K562 (cell line): ENCODE measurements around the gene ZCCHC17. TPM values are rescaled to one million over a fixed set of nuclear protein-coding genes. Genes with fewer than 3 reads are reported as not detected.

ENCODE experiments used
- ARHGAP35 ChIP-seq: fragments of 450-650 bp; IDR thresholded peaks from 2 replicates; pipeline ENCODE4 v1.6.1; 2018; ENCODE audit not compliant: partially characterized antibody
- HMGN3 ChIP-seq: IDR thresholded peaks from 2 replicates; pipeline ENCODE4 v1.6.1; 2011; ENCODE audit warnings: borderline replicate concordance, low read depth, mild to moderate bottlenecking, mixed read lengths, low read length; ENCODE audit not compliant: insufficient read length; ENCODE audit errors: extremely low read depth
- MEF2A ChIP-seq: IDR thresholded peaks from 2 replicates; pipeline ENCODE4 v1.6.1; 2011; ENCODE audit warnings: low read depth, mild to moderate bottlenecking, low read length, moderate library complexity; ENCODE audit not compliant: control insufficient read depth
- PHF8 ChIP-seq: fragments of 200-600 bp; sonication (generic); IDR thresholded peaks from 2 replicates; pipeline ENCODE4 v1.6.1; 2012; ENCODE audit warnings: mixed run types, mild to moderate bottlenecking, inconsistent platforms, low read length, moderate library complexity, borderline replicate concordance
- PTTG1 ChIP-seq: fragments of 450-650 bp; IDR thresholded peaks from 2 replicates; pipeline ENCODE4 v1.6.1; 2016; ENCODE audit warnings: low read depth, mild to moderate bottlenecking, missing genetic modification characterization, missing compliant biosample characterization
- RCOR1 ChIP-seq, 2 experiments: IDR thresholded peaks; 2 replicates each; pipeline ENCODE4 v1.6.1; 2012; ENCODE audit warnings: low read depth in 2 of 2, low read length in 2 of 2, borderline replicate concordance in 1 of 2, improper control_type of control experiment in 1 of 2
- RFX5 ChIP-seq: IDR thresholded peaks from 2 replicates; pipeline ENCODE4 v1.6.1; 2011; ENCODE audit warnings: low read depth, mild to moderate bottlenecking, improper control_type of control experiment, low read length
- SETDB1 ChIP-seq: IDR thresholded peaks from one replicate; pipeline ENCODE4 v1.6.1; 2012; ENCODE audit warnings: low read length, control low read depth, inconsistent platforms
- ZFX ChIP-seq: sonication (generic); formaldehyde crosslinking; IDR thresholded peaks from 2 replicates; pipeline ENCODE4 v1.8.0; 2022; ENCODE audit warnings: mild to moderate bottlenecking, missing genetic modification reagents, moderate library complexity
- ZKSCAN8 ChIP-seq: fragments of 200-800 bp; sonication (Bioruptor generic); IDR thresholded peaks from 2 replicates; pipeline ENCODE4 v1.6.1; 2016; ENCODE audit warnings: missing genetic modification characterization, missing compliant biosample characterization
- ZNF282 ChIP-seq: sonication (generic); formaldehyde crosslinking; IDR thresholded peaks from 2 replicates; pipeline ENCODE4 v1.8.1; 2023; ENCODE audit warnings: missing genetic modification reagents
- ZNF57 ChIP-seq: fragments of 450-650 bp; formaldehyde crosslinking; IDR thresholded peaks from 2 replicates; pipeline ENCODE4 v1.4.0; 2020; ENCODE audit warnings: mild to moderate bottlenecking, moderate library complexity
- ZNF785 ChIP-seq: fragments of 250-450 bp; sonication (Bioruptor Pico); IDR thresholded peaks from 2 replicates; pipeline ENCODE4 v1.4.0; 2020; ENCODE audit warnings: mild to moderate bottlenecking
- polyA plus RNA-seq, 8 experiments: library from polyadenylated mRNA; depleted of rRNA in 4 of 8; stranded (reverse) in 5 of 8; unstranded in 3 of 8; fragments of >200 nt; fragmentation: Nextera tagmentation in 2 of 8; fragmentation: Illumina TruSeq in 1 of 8; extraction: Ambion mirVana in 2 of 8; extraction: Trizol in 1 of 8; gene quantifications; 2 replicates each; pipeline versions ENCODE4 v1.2.1 to v1.2.3, GENCODE V29; 2011 to 2014; ENCODE audit warnings: inconsistent platforms in 1 of 8, missing spikeins in 1 of 8
- total RNA-seq, 7 experiments: library from RNA; depleted of rRNA in 6 of 7; stranded (reverse); fragments of >200 nt in 6 of 7; fragmentation: Illumina TruSeq in 2 of 7; extraction: Trizol in 2 of 7; gene quantifications; 2 replicates each; pipeline versions ENCODE4 v1.2.1 to v1.2.3, GENCODE V29; 2011 to 2021; ENCODE audit warnings: low replicate concordance in 1 of 7
- TF ChIP-seq, protein P1 (sequence below), 2 experiments: fragments of 250-450 bp in 1 of 2; fragments of 450-650 bp in 1 of 2; sonication (Bioruptor Pico) in 1 of 2; IDR thresholded peaks; 2 replicates each; pipeline versions ENCODE4 v1.6.1 to v1.8.0; 2016 to 2021; ENCODE audit warnings: mild to moderate bottlenecking in 2 of 2, moderate library complexity in 2 of 2, missing compliant biosample characterization in 1 of 2, missing genetic modification characterization in 1 of 2
- TF ChIP-seq, protein P2 (sequence below): fragments of 250-450 bp; sonication (Bioruptor Pico); IDR thresholded peaks from 2 replicates; pipeline ENCODE4 v1.6.1; 2021; ENCODE audit warnings: mild to moderate bottlenecking
- TF ChIP-seq, protein P3 (sequence below): fragments of 250-450 bp; sonication (Bioruptor Pico); IDR thresholded peaks from 2 replicates; pipeline ENCODE4 v1.5.0; 2021
- TF ChIP-seq, protein P4 (sequence below): fragments of 250-450 bp; sonication (Bioruptor Pico); IDR thresholded peaks from 2 replicates; pipeline ENCODE4 v1.5.1; 2021; ENCODE audit warnings: mild to moderate bottlenecking
- TF ChIP-seq, protein P5 (sequence below): fragments of 250-450 bp; sonication (Bioruptor Pico); IDR thresholded peaks from 2 replicates; pipeline ENCODE4 v1.8.0; 2022; ENCODE audit warnings: inconsistent platforms
- TF ChIP-seq, protein P6 (sequence below), 2 experiments: IDR thresholded peaks; 2 replicates each; pipeline ENCODE4 v1.6.1; 2011; ENCODE audit warnings: borderline replicate concordance in 1 of 2, control low read depth in 1 of 2, low read depth in 1 of 2, low read length in 1 of 2, mild to moderate bottlenecking in 1 of 2, mixed read lengths in 1 of 2, moderate library complexity in 1 of 2; ENCODE audit not compliant: insufficient read depth in 1 of 2, insufficient read length in 1 of 2, poor library complexity in 1 of 2, severe bottlenecking in 1 of 2; ENCODE audit errors: extremely low read depth in 1 of 2

Gene ZCCHC17
- total and polyA plus RNA-seq, 9 of the 15 experiments (the other 6 are each of a cell fraction or from before 2014, with no cell fraction given) = 46.9 to 150 (median 74.7) TPM

DNA sequence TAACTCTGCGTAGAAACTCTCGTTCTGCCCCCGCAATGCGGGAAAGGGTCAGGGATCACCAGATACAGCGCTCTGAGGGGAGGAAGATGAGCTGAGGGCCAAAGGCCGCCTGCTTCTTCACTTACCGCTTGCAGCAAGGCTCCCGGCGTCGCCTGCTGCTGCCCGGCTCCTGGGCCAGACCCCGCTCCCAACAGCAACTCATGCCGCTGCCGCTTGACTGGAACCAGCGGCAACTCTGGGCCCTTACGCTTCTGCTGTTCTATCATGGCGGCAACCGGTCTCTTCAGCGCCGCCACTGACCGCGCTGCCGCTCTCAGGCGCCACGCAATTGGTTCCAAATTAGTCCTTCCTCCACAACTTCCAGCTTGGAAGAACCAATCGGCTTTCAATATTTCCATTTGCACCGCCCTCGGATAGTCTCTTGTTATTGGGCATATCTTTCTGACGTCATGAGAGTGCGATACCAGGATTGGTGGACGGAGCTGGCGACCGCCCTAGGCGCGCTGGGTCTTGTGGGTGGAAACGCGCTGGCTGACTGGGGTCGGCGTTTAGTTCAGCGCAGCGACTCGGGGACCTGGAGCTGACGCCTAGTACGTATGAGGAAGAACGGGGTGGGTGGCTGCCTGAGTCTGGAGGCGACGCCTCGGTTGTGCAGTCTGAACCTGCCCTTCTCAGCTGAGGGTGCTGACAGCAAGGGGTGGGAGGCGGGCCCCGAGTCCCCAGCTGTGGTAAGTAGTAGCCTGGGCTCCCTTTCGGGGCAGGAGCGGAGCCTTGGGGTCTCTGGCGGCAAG is at the start of gene ZCCHC17, which contains the start of gene SNRNP40 (continued):
- TF ChIP-seq, protein P1, sequence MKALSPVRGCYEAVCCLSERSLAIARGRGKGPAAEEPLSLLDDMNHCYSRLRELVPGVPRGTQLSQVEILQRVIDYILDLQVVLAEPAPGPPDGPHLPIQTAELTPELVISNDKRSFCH (CRISPR knock-in tag; IDR thresholded peaks at IDR 0.05) = no peak
- TF ChIP-seq, protein P1 (tag; IDR thresholded peaks at IDR 0.05) = peak; percentile 18; the same call in 1 of the 2 replicates
- TF ChIP-seq ZFX (peak; percentile 95), RCOR1 (IDR thresholded peaks at IDR 0.05; ENCODE audit: borderline replicate concordance in 1 of 2, low read depth in 2 of 2, low read length in 2 of 2) (peak in 1 of 2 experiments; percentile 3; a peak in 1 of 4 replicates), SETDB1 (no peak), ZNF57 (CRISPR knock-in tag) (no peak), ZNF282 (CRISPR knock-in tag) (no peak), RFX5 (peak; percentile 80), ZKSCAN8 (0 out of 2 replicates have a peak, but pooled peaks have one; percentile 2), ARHGAP35 (no peak), ZNF785 (CRISPR knock-in tag) (no peak), PTTG1 (tag) (no peak), PHF8 (peak; percentile 100), MEF2A (no peak), HMGN3 (peak; percentile 69)
- TF ChIP-seq, protein P2, sequence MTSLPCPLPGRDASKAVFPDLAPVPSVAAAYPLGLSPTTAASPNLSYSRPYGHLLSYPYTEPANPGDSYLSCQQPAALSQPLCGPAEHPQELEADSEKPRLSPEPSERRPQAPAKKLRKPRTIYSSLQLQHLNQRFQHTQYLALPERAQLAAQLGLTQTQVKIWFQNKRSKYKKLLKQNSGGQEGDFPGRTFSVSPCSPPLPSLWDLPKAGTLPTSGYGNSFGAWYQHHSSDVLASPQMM = no peak
- TF ChIP-seq, protein P3, sequence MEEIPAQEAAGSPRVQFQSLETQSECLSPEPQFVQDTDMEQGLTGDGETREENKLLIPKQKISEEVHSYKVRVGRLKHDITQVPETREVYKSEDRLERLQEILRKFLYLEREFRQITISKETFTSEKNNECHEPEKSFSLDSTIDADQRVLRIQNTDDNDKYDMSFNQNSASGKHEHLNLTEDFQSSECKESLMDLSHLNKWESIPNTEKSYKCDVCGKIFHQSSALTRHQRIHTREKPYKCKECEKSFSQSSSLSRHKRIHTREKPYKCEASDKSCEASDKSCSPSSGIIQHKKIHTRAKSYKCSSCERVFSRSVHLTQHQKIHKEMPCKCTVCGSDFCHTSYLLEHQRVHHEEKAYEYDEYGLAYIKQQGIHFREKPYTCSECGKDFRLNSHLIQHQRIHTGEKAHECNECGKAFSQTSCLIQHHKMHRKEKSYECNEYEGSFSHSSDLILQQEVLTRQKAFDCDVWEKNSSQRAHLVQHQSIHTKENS (CRISPR knock-in tag) = no peak
- TF ChIP-seq, protein P4, sequence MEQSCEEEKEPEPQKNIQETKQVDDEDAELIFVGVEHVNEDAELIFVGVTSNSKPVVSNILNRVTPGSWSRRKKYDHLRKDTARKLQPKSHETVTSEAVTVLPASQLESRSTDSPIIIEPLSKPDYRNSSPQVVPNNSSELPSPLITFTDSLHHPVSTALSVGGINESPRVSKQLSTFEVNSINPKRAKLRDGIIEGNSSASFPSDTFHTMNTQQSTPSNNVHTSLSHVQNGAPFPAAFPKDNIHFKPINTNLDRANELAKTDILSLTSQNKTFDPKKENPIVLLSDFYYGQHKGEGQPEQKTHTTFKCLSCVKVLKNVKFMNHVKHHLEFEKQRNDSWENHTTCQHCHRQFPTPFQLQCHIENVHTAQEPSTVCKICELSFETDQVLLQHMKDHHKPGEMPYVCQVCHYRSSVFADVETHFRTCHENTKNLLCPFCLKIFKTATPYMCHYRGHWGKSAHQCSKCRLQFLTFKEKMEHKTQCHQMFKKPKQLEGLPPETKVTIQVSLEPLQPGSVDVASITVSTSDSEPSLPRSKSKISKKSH (CRISPR knock-in tag) = no peak
- TF ChIP-seq, protein P5, sequence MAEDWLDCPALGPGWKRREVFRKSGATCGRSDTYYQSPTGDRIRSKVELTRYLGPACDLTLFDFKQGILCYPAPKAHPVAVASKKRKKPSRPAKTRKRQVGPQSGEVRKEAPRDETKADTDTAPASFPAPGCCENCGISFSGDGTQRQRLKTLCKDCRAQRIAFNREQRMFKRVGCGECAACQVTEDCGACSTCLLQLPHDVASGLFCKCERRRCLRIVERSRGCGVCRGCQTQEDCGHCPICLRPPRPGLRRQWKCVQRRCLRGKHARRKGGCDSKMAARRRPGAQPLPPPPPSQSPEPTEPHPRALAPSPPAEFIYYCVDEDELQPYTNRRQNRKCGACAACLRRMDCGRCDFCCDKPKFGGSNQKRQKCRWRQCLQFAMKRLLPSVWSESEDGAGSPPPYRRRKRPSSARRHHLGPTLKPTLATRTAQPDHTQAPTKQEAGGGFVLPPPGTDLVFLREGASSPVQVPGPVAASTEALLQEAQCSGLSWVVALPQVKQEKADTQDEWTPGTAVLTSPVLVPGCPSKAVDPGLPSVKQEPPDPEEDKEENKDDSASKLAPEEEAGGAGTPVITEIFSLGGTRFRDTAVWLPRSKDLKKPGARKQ = no peak
- TF ChIP-seq, protein P6, sequence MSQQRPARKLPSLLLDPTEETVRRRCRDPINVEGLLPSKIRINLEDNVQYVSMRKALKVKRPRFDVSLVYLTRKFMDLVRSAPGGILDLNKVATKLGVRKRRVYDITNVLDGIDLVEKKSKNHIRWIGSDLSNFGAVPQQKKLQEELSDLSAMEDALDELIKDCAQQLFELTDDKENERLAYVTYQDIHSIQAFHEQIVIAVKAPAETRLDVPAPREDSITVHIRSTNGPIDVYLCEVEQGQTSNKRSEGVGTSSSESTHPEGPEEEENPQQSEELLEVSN (IDR thresholded peaks at IDR 0.05; ENCODE audit: borderline replicate concordance in 1 of 2, extremely low read depth in 1 of 2, insufficient read depth in 1 of 2, insufficient read length in 1 of 2, low read depth in 1 of 2, low read length in 1 of 2, poor library complexity in 1 of 2, severe bottlenecking in 1 of 2) = peak; percentile 52 to 60
